Urothelium cell line (cell line): ENCODE measurements around the gene NDUFA6.
A peak's percentile ranks its signal among the peaks of the same experiment; 100 is the strongest.
"Not testable (repeated sequence)": the region's sequence is repeated elsewhere in the genome, so short reads cannot be mapped to it uniquely, and the experiment has no call there.

ENCODE experiments used
- DNase-seq: peaks from one replicate; pipeline ENCODE4 v3.0.0; 2011; ENCODE audit warnings: low spot score, mixed read lengths
- FAIRE-seq: peaks from 2 replicates; lab custom pipeline; 2011; peaks lifted over from hg19 to GRCh38; lab: Jason Lieb, UNC

Gene NDUFA6

DNA sequence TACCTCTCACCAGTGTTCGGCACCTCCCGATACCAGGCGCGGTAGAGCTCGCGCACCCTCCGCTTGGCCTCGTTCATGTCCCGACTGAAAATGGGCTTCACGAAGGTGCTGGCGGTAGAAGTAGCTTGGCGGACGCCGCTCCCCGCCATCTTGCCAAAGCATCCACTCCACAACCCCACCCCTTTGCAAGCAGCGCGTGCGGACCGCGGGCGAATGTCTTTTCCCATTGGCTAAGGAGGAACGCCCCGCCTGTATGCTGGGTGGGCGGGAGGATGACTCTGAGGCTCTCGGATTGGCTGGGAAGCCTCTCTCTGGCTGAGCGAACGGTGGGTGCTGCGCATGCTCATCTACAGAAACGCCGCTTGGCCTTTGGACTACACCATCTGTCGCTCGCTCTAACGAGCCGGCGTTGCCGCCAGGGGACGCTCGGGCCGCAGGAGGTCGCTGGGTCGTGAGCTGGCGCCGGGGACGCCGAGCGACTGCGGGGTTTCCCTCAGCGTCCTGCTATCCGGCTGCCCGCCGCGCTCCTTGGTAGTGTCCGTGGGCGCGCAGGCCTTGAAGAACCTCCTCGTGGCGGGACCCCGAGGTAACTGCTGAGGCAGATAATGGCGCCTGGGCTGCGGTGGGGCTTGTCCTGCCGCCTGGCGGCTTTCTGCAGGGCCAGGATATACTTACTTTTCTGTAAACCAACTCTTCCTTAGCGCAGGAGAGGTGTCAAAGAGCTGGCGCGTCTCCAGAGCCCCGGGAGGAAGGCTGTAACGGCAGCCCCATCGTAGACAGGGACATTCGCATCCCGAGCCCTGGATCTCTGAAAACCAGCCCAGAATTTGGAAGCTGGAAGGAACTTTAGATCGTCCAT lies at the start of gene NDUFA6:
Gene NDUFA6, minus strand, starts transcription at position 177 of the 859 bp plus-strand sequence. Its CDS starts 28 bp downstream, at position 149.
- peak; percentile 98 for FAIRE-seq

DNA sequence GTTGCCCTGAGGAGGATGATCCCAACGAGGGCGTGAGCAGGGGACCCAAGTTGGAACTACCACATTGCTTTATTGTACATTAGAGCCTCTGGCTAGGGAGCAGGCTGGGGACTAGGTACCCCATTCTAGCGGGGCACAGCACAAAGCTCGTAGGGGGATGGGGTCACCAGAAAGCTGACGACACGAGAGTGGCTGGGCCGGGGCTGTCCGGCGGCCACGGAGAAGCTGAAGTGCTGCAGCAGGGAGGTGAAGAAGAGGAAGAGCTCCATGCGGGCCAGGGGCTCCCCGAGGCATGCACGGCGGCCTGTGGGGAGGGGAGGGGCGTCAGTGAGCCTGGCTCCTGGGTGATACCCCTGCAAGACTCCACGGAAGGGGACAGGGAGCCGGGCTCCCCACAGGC lies 49.6 kb upstream of the NDUFA6 start:
- not testable (repeated sequence) for FAIRE-seq

More for the DNA sequence above, at the start of gene NDUFA6:
- DNase-seq: peak; percentile 99

DNA sequence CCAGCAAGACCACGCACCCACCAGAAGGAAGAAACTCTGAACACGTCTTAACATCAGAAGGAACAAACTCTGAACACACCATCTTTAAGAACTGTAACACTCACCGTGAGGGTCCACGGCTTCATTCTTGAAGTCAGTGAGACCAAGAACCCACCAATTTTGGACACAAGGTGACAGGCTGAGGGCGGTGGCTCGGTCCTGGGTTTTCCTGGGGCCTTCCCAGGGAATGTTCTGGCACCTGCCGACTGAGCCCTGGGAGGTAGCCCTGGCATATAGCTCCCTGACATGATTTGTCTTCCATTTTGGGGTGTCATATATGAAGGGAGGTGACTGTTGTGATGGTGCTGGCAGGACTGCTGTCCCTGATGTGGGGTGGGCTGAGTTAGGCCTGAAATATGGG lies 48.9 kb upstream of the NDUFA6 start:
- DNase-seq, FAIRE-seq: not testable (repeated sequence)

More for the DNA sequence above, 49.6 kb upstream of the NDUFA6 start:
- DNase-seq: not testable (repeated sequence)

DNA sequence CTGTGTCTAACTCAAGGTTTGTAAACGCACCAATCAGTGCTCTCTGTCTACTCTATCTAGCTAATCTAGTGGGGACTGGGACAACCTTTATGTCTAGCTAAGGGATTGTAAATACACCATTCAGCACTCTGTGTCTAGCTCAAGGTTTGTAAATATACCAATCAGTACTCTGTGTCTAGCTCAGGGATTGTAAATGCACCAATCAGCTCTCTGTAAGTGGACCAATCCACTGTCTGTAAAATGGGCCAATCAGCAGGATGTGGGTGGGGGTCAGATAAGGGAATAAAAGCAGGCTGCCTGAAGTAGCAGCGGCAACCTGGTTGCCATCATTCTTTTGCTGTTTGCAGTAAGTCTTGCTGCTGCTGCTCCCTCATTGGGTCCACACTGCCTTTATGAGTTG lies 48.4 kb upstream of the NDUFA6 start:
- FAIRE-seq: no peak

DNA sequence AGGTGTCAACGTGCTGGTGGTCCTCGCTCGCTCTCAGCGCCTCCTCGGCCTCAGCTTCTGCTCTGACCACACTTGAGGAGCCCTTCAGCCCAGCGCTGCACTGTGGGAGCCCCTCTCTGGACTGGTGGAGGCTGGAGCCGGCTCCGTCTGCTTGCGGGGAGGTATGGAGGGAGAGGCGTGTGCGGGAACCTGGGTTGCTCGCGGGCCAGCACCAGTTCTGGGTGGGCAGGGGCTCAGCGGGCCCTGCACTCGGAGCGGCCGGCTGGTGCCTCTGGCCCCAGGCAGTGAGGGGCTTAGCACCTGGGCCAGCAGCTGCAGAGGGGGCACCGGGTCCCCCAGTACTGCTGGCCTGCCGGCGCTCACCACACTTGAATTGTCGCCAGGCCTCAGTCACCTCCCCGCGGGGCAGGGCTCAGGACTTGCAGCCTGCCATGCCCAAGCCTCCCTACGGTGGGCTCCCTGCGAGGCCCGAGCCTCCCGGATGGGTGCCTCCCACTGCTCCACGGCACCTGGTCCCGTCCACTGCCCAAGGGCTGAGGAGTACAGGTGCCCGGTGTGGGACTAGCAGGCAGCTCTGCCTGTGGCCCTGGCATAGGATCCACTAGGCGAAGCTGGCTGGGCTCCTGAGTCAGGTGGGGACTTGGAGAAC lies 47.7 kb upstream of the NDUFA6 start:
- FAIRE-seq (no peak), DNase-seq (no peak)

More for the DNA sequence above, 48.4 kb upstream of the NDUFA6 start:
- no peak for DNase-seq

DNA sequence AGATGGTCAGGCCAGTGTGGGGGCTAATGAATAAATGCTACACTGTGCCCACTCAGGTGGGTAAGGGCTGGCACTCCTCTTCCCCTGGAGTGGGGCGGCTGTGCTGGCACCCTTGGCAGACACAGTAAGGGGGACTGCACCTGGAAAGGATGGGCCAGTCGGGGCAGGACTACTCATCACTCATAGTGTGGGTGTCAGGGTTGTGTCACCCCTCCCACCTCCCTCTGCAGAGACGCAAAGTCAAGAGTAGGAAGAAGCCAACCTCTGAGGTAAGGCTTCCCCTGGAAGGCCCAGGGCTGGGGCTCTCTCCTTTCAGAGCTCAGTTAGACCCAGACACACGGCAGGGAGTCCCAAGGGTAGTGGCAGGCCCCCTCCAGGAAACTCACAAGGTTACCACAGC lies 45.1 kb upstream of the NDUFA6 start:
- not testable (repeated sequence) for DNase-seq, FAIRE-seq

DNA sequence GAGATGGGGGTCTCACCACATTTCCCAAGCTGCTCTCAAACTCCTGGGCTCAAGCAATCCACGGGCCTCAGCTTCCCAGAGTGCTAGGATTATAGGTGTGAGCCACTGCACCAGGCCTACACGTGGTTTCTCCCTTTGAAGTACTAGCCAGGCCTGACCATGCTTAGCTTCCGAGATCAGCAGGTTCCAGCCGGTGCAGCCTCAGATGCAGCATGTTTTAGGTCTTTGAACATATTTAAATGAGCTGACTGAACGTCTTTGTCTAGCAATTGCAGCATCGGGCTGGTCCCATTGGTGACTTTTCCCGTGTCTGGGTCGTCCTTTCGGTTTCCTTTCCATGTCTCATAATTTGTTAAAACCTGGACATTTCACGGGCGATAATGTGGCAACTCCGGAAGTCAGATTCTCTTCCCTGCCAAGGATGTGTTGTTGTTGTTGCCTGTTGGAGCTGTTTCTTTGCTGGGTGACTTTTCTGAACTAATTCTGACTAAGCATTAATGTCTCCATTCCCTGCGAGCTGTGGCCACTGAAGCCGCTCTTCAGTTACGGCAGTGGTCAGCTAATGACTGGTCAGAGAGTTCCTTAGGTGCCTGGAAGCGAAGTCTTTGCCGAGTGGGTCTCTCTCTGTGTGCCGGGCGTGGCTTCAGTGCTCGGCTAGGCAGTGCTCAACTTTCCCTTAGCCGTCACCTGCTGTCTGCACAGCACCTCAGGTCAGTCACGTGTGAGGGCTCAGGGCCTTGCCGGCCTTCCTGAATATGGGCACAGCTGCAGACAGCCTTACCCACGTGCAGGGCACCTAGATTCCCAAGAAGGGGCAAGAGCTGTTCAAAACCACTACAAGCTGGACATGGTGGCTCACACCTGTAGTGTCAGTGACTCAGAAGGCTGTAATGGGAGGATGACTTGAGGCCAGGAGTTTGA lies 43.8 kb upstream of the NDUFA6 start:
- DNase-seq: no peak

DNA sequence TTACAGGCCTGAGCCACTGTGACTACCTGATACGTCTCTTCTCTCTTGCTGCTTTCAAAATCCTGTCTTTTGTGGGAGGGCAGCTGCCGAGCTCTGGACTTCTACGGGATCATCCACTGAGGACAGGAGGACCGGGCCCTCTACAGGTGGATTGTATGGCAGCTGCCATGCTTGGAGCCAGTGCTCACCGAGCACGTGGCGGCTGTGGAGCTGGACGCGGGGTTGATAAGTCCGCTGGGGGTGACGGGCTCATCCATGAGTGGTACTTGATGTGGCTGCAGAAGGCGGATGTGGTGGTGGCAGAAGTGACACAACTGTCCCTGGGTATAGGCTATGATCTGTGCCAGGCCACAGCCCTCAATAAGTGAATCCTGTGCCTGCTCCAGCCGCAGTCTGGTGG lies 41.9 kb upstream of the NDUFA6 start:
- FAIRE-seq: no peak

More for the DNA sequence above, 43.8 kb upstream of the NDUFA6 start:
- no peak for FAIRE-seq

DNA sequence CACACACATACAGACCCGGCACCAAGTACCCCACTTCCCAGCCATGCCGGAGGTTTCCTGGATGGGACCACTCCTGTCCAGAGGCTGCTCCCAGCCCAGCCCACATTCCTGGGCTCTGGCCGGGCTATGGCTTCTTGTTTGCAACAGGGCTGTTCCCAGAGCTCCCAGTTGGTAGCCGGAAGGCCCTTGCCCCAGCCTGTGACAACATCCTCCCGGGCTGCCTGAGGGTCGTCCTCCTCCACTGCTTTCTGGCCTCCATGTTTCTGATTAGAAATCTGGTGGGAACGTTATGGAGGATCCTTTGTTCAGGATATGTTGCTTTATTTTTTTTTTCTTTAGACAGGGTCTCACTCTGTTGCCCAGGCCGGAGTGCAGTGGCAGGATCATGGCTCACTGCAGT lies 41.0 kb upstream of the NDUFA6 start:
- DNase-seq (no peak), FAIRE-seq (no peak)

More for the DNA sequence above, 41.9 kb upstream of the NDUFA6 start:
- DNase-seq: no peak

DNA sequence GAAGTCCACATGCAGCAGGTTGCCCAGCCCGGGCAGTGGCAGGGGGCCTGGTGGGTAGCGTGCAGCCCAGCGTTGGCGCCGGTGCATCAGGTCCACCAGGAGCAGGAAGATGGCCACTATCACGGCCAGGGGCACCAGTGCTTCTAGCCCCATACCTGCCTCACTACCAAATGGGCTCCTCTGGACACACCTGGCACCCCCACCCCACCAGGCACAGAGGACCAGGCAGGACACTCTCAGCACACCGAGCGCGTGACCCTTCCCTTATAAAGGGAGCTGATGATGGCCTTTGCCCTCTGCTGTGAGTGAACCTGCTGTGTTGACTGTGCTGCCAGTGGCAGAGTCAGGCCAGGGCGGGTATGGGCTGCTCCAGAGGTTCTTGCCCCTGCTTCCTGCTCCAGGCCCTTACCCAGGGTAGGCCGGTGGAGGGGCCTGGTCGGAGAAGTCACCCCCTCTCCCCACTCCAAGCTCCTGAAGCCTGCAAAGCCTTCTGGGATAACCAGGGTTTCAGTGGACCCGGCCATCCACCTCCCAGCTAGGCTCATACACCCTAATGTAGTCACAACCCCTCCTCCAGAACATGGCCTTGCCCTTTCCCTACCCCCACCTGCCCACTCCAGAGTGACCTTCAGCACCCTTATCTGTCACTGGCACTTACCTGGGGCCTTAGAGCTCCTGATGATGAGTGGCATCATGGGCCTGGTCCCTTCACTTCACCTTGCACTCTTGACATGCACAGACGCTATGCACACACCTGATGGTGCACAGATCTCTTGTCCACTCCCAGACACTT lies 40.3 kb upstream of the NDUFA6 start, which contains the start of gene CYP2D6:
Gene CYP2D6, minus strand, starts transcription at position 172 of the 793 bp plus-strand sequence. Its CDS starts 19 bp downstream, at position 153.
- FAIRE-seq: peak; percentile 79
- DNase-seq: not testable (repeated sequence)

DNA sequence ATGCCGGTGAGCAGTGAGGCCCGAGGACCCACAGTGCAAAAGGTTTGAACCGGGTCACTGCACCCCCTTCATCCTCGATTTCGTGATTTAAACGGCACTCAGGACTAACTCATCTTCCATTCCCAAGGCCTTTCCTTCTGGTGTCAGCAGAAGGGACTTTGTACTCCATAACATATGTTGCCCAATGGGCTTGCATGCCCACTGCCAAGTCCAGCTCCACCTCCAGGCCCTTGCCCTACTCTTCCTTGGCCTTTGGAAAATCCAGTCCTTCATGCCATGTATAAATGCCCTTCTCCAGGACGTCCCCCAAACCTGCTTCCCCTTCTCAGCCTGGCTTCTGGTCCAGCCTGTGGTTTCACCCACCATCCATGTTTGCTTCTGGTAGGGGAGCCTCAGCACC lies 39.6 kb upstream of the NDUFA6 start:
- FAIRE-seq: peak; percentile 50
- DNase-seq: not testable (repeated sequence)

DNA sequence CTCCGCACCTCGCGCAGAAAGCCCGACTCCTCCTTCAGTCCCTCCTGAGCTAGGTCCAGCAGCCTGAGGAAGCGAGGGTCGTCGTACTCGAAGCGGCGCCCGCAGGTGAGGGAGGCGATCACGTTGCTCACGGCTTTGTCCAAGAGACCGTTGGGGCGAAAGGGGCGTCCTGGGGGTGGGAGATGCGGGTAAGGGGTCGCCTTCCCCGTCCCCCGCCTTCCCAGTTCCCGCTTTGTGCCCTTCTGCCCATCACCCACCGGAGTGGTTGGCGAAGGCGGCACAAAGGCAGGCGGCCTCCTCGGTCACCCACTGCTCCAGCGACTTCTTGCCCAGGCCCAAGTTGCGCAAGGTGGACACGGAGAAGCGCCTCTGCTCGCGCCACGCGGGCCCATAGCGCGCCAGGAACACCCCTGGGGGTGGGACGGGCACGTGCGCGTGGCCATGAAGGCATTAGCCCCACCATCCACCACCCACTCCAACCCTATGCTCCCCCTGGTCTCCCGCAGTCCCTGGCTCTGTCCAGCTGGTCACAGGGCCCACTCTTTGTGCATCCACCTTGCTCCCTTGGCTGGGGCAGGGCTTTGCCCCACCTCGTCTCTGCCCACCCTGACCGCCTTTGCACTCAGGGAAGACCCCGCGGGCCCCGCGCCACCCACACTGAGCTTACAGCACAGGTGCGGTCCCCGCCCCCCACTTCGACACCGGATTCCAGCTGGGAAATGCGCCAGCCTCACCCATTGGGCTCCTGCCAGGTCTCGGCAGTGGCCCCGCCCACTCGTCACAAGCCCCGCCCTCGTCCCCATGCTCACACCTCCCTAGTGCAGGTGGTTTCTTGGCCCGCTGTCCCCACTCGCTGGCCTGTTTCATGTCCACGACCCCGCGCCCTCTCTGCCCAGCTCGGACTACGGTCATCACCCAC lies 38.5 kb upstream of the NDUFA6 start:
- DNase-seq (peak; percentile 35), FAIRE-seq (peak; percentile 72)

DNA sequence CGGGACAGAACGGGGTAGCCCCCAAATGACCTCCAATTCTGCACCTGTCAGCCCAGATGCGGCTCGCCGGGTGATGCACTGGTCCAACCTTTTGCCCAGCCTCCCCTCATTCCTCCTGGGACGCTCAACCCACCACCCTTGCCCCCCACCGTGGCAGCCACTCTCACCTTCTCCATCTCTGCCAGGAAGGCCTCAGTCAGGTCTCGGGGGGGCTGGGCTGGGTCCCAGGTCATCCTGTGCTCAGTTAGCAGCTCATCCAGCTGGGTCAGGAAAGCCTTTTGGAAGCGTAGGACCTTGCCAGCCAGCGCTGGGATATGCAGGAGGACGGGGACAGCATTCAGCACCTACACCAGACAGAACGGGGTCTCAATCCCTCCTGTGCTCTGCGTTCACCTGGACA lies 37.4 kb upstream of the NDUFA6 start:
- FAIRE-seq: peak; percentile 93
- DNase-seq: not testable (repeated sequence)

DNA sequence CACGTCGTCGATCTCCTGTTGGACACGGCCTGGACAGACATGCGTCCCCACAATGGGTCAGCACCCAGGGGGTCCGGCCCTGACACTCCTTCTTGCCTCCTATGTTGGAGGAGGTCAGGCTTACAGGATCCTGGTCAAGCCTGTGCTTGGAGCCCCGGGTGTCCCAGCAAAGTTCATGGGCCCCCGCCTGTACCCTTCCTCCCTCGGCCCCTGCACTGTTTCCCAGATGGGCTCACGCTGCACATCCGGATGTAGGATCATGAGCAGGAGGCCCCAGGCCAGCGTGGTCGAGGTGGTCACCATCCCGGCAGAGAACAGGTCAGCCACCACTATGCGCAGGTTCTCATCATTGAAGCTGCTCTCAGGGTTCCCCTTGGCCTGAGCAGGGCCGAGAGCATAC lies 37.0 kb upstream of the NDUFA6 start:
- FAIRE-seq (peak; percentile 5), DNase-seq (no peak)

DNA sequence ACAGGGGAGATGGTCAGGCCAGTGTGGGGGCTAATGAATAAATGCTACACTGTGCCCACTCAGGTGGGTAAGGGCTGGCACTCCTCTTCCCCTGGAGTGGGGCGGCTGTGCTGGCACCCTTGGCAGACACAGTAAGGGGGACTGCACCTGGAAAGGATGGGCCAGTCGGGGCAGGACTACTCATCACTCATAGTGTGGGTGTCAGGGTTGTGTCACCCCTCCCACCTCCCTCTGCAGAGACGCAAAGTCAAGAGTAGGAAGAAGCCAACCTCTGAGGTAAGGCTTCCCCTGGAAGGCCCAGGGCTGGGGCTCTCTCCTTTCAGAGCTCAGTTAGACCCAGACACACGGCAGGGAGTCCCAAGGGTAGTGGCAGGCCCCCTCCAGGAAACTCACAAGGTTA lies 33.0 kb upstream of the NDUFA6 start:
- FAIRE-seq: not testable (repeated sequence)

DNA sequence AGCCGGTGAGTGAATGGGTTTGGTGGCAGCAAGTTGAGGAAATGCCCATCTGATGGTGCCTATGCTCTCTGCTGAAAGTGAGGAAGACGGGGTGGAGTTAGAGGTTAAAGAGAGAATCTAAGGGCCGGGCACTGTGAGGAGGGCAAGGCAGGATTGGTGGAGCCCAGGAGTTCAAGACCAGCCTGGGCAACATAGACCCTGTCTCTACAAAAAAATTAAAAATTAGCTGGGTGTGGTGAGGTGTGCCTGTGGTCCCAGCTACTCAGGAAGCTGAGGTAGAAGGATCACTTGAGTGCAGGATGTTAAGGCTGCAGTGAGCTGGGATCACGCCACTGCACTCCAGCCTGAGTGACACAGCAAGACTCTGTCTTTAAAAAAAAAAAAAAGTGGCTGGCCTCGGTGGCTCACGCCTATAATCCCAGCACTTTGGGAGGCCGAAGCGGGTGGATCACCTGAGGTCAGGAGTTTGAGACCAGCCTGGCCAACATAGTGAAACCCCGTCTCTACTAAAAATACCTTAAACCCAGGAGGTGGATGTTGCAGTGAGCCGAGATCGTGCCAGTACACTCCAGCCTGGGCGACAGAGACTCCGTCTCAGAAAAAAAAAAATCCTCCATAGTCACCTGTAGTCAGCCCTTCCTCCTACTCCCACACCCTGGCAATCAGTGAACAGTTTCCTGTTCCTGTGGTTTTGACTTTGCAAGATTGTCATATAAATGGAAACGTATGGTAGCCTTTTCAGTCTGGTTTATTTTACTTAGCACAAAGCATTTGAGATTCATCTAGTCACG lies 29.9 kb upstream of the NDUFA6 start:
- not testable (repeated sequence) for DNase-seq, FAIRE-seq

More for the DNA sequence above, 33.0 kb upstream of the NDUFA6 start:
- DNase-seq: not testable (repeated sequence)

DNA sequence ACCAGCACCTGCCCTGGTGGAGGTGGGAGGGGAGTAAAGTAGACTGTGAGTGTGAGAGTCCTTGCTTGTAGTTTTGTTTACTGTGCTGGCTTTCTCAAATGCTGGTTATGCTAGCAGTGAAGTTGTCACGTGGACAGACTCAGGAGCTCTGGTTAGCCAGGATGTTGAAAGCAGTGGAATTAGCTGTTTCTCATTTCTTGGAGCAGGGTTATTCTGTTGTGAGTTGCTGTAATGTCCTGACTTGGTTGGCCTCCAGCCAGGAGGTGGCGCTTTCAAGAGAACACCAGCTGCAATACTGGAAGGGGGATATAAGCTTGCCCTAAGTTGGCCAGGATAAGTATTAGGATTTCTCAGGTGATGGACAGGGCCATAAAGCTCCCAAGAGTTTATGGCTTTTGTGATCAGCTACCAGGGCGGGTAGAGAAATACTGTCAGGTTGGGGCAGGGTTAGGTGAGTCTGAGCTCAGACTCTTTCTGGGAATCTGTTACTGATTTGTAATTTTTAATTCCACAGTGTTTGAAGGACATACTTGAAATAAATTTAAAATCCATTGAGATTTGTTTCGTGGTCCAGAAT lies 26.4 kb upstream of the NDUFA6 start:
- DNase-seq: no peak
- peak; percentile 70 for FAIRE-seq
